Raji (cell line): ENCODE measurements around the gene CAMK1G.

Experiments used
- POLR2A ChIP-seq: IDR thresholded peaks from 2 replicates; pipeline ENCODE4 v1.6.1; 2011; ENCODE audit warnings: low read depth, low read length, control low read depth; ENCODE audit not compliant: insufficient read depth

Gene CAMK1G

GRCh38 chr1:209648931-209649776 is 65.6 kb downstream of the CAMK1G start:
- no peak for TF ChIP-seq POLR2A

GRCh38 chr1:209650454-209650853 is 66.9 kb downstream of the CAMK1G start:
- no peak for TF ChIP-seq POLR2A

GRCh38 chr1:209651138-209651587 is 67.6 kb downstream of the CAMK1G start:
- TF ChIP-seq POLR2A: no peak

GRCh38 chr1:209652121-209652735 is 68.7 kb downstream of the CAMK1G start, which contains the start of gene LAMB3:
Gene LAMB3 (minus strand): TSS chr1:209652425. CDS start chr1:209650944, 1,481 bp downstream.
- no peak for TF ChIP-seq POLR2A

DNA sequence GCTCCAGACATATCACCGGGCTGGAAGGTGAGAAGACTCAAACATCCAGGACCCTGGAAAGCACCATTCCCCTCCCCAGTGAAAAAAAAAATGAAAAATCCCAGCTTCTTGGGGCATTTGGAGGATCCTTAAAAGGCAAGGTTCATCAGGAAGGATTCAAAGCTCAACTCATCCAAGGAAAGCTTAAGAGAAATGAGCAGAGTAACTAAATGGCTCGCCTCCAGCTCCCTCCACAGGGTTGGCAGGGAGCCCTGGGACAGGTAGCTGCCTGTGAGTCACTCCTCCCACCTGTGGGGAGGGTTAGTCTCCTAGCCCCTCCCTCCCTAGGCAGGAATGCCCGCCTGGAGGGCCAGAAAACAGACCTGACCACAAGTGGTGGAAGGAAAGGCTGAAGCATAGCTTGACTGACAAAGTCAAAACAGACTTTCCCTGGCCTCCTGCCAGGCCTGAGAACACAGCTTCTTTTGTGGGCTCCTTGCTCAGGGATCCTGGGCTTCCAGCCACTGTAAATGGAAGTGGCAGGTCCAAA is 69.4 kb downstream of the CAMK1G start:
- no peak for TF ChIP-seq POLR2A

GRCh38 chr1:209653915-209654351 is 70.4 kb downstream of the CAMK1G start:
- no peak for TF ChIP-seq POLR2A

GRCh38 chr1:209655411-209656231 is 72.1 kb downstream of the CAMK1G start:
- TF ChIP-seq POLR2A: no peak

- TF ChIP-seq POLR2A: no peak
These were observed 73.8 kb downstream of the CAMK1G start for GRCh38 chr1:209657140-209657879.

DNA sequence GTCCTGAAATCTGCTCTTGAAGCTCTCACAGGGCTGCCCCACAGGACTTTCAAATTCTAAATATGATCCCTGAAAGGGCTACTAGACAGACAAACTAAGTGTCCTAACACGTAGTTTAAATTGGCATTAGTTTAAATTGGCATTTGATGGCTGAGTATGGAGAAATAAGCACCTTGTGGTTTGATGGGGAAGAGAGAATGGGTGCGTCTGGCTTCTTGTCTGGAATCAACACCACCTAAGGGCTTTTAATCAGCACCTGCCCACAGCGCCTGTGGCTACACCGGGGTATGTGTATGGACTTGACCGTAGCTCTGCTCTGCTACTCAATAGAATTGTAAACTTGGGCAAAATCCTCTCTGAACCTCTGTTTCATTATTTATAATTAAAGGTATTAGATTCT is 74.4 kb downstream of the CAMK1G start:
- no peak for TF ChIP-seq POLR2A

DNA sequence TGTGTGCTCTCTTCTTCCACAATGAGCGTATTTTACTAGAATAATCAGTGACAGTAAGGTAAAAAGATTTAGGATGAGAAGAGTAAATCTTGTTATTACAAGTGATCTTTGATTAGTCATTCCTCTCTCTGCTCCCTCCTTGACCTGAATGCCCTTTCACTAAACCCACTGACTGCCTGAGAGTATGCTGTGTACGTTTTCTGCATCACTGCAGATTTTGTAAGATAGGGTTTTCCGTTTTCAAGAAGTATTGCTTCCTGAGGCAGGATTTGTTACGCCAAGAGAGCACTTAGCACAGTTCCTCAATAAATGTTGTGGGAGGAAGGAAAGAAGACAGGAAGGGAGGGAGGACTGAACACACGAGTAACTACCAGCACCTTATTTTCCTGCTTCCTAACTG is 76.4 kb downstream of the CAMK1G start:
- TF ChIP-seq POLR2A: no peak

DNA sequence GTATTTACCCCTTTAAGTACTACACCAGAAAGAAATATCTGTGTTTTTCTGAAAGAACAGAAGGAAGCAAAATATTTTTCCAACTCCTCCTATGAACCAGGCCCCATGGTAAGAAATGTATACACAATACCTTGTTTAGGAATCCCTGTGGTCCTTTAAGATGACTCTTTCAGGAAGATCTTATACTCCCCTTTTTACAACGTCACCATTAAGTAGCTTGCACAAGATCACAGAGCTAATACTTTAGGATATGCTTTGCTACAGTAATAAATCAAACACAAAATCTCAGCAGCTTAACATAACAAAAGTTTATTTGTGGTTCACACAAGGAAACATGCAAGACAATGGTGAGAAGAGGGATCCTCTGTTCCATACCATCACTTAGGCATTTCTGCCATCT is 77.6 kb downstream of the CAMK1G start:
- no peak for TF ChIP-seq POLR2A

GRCh38 chr1:209662879-209663327 is 79.4 kb downstream of the CAMK1G start:
- TF ChIP-seq POLR2A: no peak
